WI38 (cell line): Measurements from ENCODE around the gene ATP6V1G1.
"Not testable (repeated sequence)": the region's sequence is repeated elsewhere in the genome, so short reads cannot be mapped to it uniquely, and the experiment has no call there.

Experiments used
- H3K4me3 ChIP-seq: 2 replicates; pipeline ENCODE4 v1.5.1; 2011; ENCODE audit warnings: low read depth, mild to moderate bottlenecking, control low read depth, low read length
- TF ChIP-seq, protein P1 (sequence below): IDR thresholded peaks from 2 replicates; pipeline ENCODE4 v1.5.1; 2012; ENCODE audit warnings: low read depth, mild to moderate bottlenecking, control low read depth, low read length

ATP6V1G1 gene

DNA sequence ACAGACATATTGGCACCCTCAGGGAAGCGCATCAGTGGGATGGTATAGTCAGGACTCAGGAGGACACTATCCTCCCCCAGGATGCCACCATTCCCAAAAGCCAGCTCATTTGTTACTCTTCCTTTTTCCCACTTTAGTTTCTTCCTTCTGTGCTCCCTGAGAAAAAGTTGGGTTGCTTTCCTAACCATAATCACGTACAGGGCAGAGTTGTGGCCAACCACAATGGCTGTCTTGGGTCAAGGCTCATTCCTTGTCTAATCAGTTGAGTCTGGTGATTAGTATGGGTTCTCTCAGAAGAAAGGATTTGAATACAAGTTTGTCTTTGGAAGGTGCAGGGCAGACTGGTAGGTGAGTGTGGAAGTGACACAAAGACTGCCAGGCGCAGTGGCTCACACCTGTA is 26.6 kb upstream of the ATP6V1G1 start:
- no peak overlapping the region for H3K4me3 ChIP-seq
- TF ChIP-seq, protein P1, sequence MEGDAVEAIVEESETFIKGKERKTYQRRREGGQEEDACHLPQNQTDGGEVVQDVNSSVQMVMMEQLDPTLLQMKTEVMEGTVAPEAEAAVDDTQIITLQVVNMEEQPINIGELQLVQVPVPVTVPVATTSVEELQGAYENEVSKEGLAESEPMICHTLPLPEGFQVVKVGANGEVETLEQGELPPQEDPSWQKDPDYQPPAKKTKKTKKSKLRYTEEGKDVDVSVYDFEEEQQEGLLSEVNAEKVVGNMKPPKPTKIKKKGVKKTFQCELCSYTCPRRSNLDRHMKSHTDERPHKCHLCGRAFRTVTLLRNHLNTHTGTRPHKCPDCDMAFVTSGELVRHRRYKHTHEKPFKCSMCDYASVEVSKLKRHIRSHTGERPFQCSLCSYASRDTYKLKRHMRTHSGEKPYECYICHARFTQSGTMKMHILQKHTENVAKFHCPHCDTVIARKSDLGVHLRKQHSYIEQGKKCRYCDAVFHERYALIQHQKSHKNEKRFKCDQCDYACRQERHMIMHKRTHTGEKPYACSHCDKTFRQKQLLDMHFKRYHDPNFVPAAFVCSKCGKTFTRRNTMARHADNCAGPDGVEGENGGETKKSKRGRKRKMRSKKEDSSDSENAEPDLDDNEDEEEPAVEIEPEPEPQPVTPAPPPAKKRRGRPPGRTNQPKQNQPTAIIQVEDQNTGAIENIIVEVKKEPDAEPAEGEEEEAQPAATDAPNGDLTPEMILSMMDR, result no peak

DNA sequence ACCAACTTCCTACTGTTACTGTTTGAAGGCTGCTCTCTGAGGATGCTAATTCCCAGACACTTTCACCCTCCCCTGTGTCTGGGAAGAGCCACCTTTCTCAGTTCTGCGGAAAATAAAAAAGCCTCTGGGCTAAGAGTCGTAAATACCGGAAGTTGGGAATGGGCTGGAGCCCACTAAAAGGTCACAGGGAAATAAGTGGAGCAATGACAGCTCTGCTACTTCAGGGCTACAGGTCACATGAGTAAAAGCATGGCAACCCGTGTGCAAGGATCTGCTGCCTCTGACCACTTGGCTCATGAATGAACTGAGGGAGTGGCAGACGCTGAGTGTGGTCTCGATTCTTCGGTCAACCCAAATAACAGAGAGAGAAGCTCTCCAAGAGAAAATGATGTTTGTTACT is 25.8 kb upstream of the ATP6V1G1 start:
- H3K4me3 ChIP-seq, result no peak overlapping the region
- TF ChIP-seq, protein P1, result no peak

DNA sequence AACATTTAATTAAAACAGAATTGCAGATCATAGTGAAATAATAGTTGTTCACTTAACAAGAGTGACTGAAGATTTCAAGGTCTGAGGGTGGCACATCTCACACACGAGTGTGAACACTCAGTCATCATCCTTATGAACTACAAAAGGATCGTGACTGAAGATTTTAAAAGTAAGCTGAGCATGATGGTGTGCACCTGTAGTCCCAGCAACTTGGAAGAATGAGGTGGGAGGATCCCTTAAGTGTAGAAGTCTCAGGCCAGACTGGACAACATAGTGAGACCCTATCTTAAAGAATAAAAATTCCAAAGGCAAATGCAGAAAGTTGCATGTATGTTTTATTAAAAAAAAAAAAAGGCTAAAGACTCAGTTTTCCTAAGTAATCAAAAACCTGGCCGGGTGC is 22.4 kb upstream of the ATP6V1G1 start:
- TF ChIP-seq, protein P1, result no peak
- no peak overlapping the region for H3K4me3 ChIP-seq

DNA sequence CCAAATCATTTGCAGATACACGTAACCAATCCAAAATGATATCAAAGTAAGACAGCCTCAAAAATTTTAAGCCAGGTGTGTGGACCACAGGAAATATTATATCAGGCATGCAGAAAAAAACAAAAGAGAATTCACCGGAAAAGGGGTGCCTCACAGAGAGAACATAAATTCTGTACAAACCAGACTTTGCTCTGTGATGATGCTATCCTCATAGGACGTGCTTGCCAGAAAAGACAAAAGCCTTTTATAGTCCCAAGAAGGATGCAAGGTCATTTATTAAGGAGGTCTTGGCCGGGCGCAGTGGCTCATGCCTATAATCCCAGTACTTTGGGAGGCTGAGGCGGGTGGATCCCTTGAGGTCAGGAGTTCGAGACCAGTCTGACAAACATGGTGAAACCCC is 16.8 kb upstream of the ATP6V1G1 start:
- H3K4me3 ChIP-seq, result no peak overlapping the region
- TF ChIP-seq, protein P1, result no peak

DNA sequence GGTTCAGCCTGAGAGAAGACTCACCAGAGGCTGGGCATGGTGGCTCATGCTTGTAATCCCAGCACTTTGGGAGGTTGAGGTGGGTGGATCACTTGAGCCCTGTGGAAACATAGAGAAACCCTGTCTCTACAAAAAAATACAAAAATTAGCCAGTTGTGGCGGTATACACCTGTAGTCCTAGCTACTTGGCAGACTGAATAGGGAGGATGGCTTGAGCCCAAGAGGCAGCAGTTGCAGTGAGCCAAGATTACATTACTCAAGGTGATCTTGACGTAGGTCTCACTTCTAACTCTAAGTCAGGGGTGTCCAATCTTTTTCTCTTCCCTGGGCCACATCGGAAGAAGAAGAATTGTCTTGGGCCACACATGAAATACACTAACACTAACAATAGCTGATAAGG is 16.2 kb upstream of the ATP6V1G1 start:
- TF ChIP-seq, protein P1, result no peak
- H3K4me3 ChIP-seq, result no peak overlapping the region

DNA sequence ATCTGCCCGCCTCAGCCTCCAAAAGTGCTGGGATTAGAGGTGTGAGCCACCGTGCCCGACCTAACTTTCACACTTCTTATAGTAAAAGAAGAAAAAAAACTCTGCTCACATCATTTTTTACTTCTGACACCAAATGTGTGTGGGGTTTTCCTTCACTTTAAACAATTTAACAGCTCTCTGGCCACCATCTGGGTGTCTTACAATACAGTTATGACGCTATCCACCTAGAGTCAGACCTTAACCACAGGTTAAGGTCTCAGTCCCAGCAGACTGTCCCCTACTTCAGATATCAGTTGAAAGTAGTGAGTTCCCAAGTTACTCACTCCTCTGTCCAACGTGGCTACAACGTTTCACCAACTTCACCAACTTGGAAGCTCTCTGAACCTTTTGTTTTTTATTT is 15.4 kb upstream of the ATP6V1G1 start:
- H3K4me3 ChIP-seq, result no peak overlapping the region
- TF ChIP-seq, protein P1, result no peak

DNA sequence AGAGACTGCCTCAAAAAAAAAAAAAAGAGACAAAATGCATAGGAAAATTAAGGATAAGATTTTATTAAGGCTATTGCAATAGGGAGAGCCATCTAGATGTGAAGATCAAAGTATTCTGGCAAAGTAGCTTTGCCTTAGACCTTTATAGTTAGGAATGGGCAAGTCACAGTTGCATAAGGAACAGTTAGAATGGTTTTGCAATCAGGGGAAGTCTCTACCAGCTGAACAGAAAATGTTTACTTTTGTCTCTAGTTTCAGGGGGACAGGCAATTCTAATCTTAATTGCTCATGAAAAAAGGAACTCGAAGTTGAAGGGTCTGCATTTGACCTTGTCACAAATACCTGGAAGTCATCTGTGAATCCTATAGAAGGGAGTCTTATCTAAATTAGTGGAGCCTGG is 13.1 kb upstream of the ATP6V1G1 start:
- H3K4me3 ChIP-seq, result no peak overlapping the region
- TF ChIP-seq, protein P1, result no peak

DNA sequence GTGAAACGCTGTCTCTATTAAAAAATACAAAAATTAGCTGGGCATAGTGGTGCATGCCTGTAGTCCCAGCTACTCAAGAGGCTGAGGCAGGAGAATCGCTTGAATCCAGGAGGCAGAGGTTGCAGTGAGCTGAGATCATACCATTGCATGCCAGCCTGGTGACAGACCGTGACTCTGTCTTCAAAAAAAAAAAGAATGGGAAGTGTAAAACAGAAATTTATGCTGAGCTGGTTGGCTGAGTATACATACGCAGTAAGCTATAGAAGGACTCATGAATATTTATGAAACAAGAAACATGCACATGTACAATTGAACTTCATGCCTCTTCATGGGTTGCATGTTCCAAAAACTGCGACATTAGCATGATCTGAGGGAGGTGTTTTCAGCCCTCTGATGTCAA is 10.8 kb upstream of the ATP6V1G1 start:
- H3K4me3 ChIP-seq, result not testable (repeated sequence)

DNA sequence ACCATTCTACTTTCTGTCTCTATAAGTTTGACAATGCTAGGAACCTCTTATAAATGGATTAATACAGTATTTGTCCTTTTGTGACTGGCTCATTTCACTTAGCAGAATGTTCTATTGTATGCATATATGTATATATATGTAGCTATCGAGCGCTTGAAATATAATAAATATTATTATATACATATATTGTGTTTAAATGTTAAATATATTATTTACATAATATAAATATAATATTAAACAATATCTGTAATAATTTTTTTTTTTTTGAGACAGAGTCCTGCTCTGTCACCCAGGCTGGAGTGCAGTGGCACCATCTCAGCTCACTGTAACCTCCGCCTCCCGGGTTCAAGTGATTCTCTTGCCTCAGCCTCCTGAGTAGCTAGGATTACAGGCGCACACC is 9.4 kb upstream of the ATP6V1G1 start:
- not testable (repeated sequence) for H3K4me3 ChIP-seq
